ENCODE results near the gene CLEC4E. TPM values are rescaled to one million over a fixed set of nuclear protein-coding genes. Genes with fewer than 3 reads are reported as not detected.

Gene CLEC4E
- total RNA-seq, 4 donors from 2014 or later, result 0.12 to 3.2 (median 0.31) TPM

GRCh38 chr12:8549381-8549780 lies 8.7 kb upstream of the CLEC4E start:
- TF ChIP-seq POLR2A (IDR thresholded peaks at IDR 0.05) (no peak), CTCF (IDR thresholded peaks at IDR 0.05) (no peak)
- Histone ChIP-seq H3K4me3 (no peak overlapping the region), H3K27me3 (peaks cover 0 to 11% (median 0%) of the 10 kb centered on the region in 4 donors), H3K27ac (no peak overlapping the region), H3K4me1 (no peaks in the 10 kb centered on the region), H3K9me3 (no peaks in the 10 kb centered on the region), H3K36me3 (no peaks in the 10 kb centered on the region)
- WGBS, 2 donors, result 59 to 65% methylated on average over 5 of the region's 5 CpGs
- DNase-seq, result no peak
- intact Hi-C loops (cut with DNase I), result no loop called here

- H3K9me3 ChIP-seq, result no peaks in the 10 kb centered on the region
- WGBS, 2 donors, result 86 to 90% methylated on average over 2 of the region's 2 CpGs
- intact Hi-C loops (cut with DNase I), result no loop called here
- TF ChIP-seq POLR2A (IDR thresholded peaks at IDR 0.05) (no peak), CTCF (IDR thresholded peaks at IDR 0.05) (no peak)
- H3K4me3 ChIP-seq, result no peak overlapping the region
- H3K27me3 ChIP-seq, result peaks cover 0 to 11% (median 0%) of the 10 kb centered on the region in 4 donors
- H3K27ac ChIP-seq, result no peak overlapping the region
- H3K4me1 ChIP-seq, result no peaks in the 10 kb centered on the region
- DNase-seq, result no peak
- no peaks in the 10 kb centered on the region for H3K36me3 ChIP-seq
Measured at GRCh38 chr12:8548192-8548591, 7.5 kb upstream of the CLEC4E start.

- TF ChIP-seq POLR2A (IDR thresholded peaks at IDR 0.05), result no peak
- TF ChIP-seq CTCF (IDR thresholded peaks at IDR 0.05), result no peak
- H3K4me3 ChIP-seq, result no peak overlapping the region
- H3K9me3 ChIP-seq, result no peaks in the 10 kb centered on the region
- H3K27ac ChIP-seq, result no peak overlapping the region
- H3K4me1 ChIP-seq, result no peaks in the 10 kb centered on the region
- intact Hi-C loops (cut with DNase I), result no loop called here
- H3K27me3 ChIP-seq, result peaks cover 0 to 11% (median 0%) of the 10 kb centered on the region in 4 donors
- 43 to 69% methylated on average over 2 of the region's 2 CpGs for WGBS, 2 donors
- no peaks in the 10 kb centered on the region for H3K36me3 ChIP-seq
- DNase-seq, result no peak
Measured at GRCh38 chr12:8547645-8548044, 6.9 kb upstream of the CLEC4E start.

- H3K27me3 ChIP-seq, result peaks cover 0 to 17% (median 0%) of the 10 kb centered on the region in 4 donors
- TF ChIP-seq POLR2A (IDR thresholded peaks at IDR 0.05) (no peak), CTCF (IDR thresholded peaks at IDR 0.05) (no peak)
- WGBS, 2 donors, result 60 to 77% methylated on average over 3 of the region's 3 CpGs
- H3K4me3 ChIP-seq, result no peak overlapping the region
- no peaks in the 10 kb centered on the region for H3K4me1 ChIP-seq
- H3K9me3 ChIP-seq, result no peaks in the 10 kb centered on the region
- no peak for DNase-seq
- no peaks in the 10 kb centered on the region for H3K36me3 ChIP-seq
- intact Hi-C loops (cut with DNase I), result no loop called here
- H3K27ac ChIP-seq, result no peak overlapping the region
Measured at GRCh38 chr12:8546591-8546990, 5.9 kb upstream of the CLEC4E start.

- Histone ChIP-seq H3K9me3 (no peaks in the 10 kb centered on the region), H3K27ac (no peak overlapping the region), H3K4me3 (no peak overlapping the region), H3K36me3 (no peaks in the 10 kb centered on the region), H3K4me1 (no peaks in the 10 kb centered on the region), H3K27me3 (peaks cover 0 to 23% (median 0%) of the 10 kb centered on the region in 4 donors)
- TF ChIP-seq CTCF (IDR thresholded peaks at IDR 0.05) (peak; percentile 79 to 94 (median 83)), POLR2A (IDR thresholded peaks at IDR 0.05) (no peak)
- no peak for DNase-seq
- WGBS, 2 donors, result 0 to 2% methylated on average over 3 of the region's 3 CpGs
- intact Hi-C loops (cut with DNase I), result no loop called here
Measured at GRCh38 chr12:8544295-8544694, 3.6 kb upstream of the CLEC4E start.

Measured in esophagus squamous epithelium (tissue), 5 donors.